ENCODE data around the gene LRRFIP2.
A peak's percentile ranks its signal among the peaks of the same experiment; 100 is the strongest.

Gene LRRFIP2

GRCh38 chr3:37094636-37095035 lies 79.7 kb downstream of the LRRFIP2 start:
- DNase-seq (ENCODE audit: low read depth in 1 of 2, low spot score in 1 of 2) = no peak
- in situ Hi-C loops (cut with HindIII; ENCODE audit: low pct_unique_long_range_greater_than_20kb, low sequenced_read_pairs) = no loop called here
- no peak for TF ChIP-seq JUND (IDR thresholded peaks at IDR 0.05; ENCODE audit: low read depth)

- no peak for DNase-seq (ENCODE audit: low read depth in 1 of 2, low spot score in 1 of 2)
- no peak for TF ChIP-seq JUND (IDR thresholded peaks at IDR 0.05; ENCODE audit: low read depth)
- in situ Hi-C loops (cut with HindIII; ENCODE audit: low pct_unique_long_range_greater_than_20kb, low sequenced_read_pairs) = no loop called here
Measured at GRCh38 chr3:37093481-37093880, 80.9 kb downstream of the LRRFIP2 start.

GRCh38 chr3:37092484-37092883 lies 81.9 kb downstream of the LRRFIP2 start:
- TF ChIP-seq JUND (IDR thresholded peaks at IDR 0.05; ENCODE audit: low read depth) = no peak
- no peak for DNase-seq (ENCODE audit: low read depth in 1 of 2, low spot score in 1 of 2)
- in situ Hi-C loops (cut with HindIII; ENCODE audit: low pct_unique_long_range_greater_than_20kb, low sequenced_read_pairs) = no loop called here

- in situ Hi-C loops (cut with HindIII; ENCODE audit: low pct_unique_long_range_greater_than_20kb, low sequenced_read_pairs) = no loop called here
- no peak for DNase-seq (ENCODE audit: low read depth in 1 of 2, low spot score in 1 of 2)
- TF ChIP-seq JUND (IDR thresholded peaks at IDR 0.05; ENCODE audit: low read depth) = no peak
Measured at GRCh38 chr3:37087870-37088269, 86.5 kb downstream of the LRRFIP2 start.

- in situ Hi-C loops (cut with HindIII; ENCODE audit: low pct_unique_long_range_greater_than_20kb, low sequenced_read_pairs) = no loop called here
- TF ChIP-seq JUND (IDR thresholded peaks at IDR 0.05; ENCODE audit: low read depth) = no peak
Measured at GRCh38 chr3:37086918-37087317, 87.5 kb downstream of the LRRFIP2 start.

GRCh38 chr3:37082317-37082716 lies 92.1 kb downstream of the LRRFIP2 start:
- in situ Hi-C loops (cut with HindIII; ENCODE audit: low pct_unique_long_range_greater_than_20kb, low sequenced_read_pairs) = no loop called here
- DNase-seq (ENCODE audit: low read depth in 1 of 2, low spot score in 1 of 2) = peak in 1 of 2 experiments; percentile 22
- peak; percentile 26; the same call in 1 of the 2 replicates for TF ChIP-seq JUND (IDR thresholded peaks at IDR 0.05; ENCODE audit: low read depth)

More at GRCh38 chr3:37086918-37087317, 87.5 kb downstream of the LRRFIP2 start:
- DNase-seq (ENCODE audit: low read depth in 1 of 2, low spot score in 1 of 2) = no peak

- no peak for TF ChIP-seq JUND (IDR thresholded peaks at IDR 0.05; ENCODE audit: low read depth)
- in situ Hi-C loops (cut with HindIII; ENCODE audit: low pct_unique_long_range_greater_than_20kb, low sequenced_read_pairs) = no loop called here
- DNase-seq (ENCODE audit: low read depth in 1 of 2, low spot score in 1 of 2) = no peak
Measured at GRCh38 chr3:37075955-37076354, 98.4 kb downstream of the LRRFIP2 start.

- DNase-seq (ENCODE audit: low read depth in 1 of 2, low spot score in 1 of 2) = no peak
- in situ Hi-C loops (cut with HindIII; ENCODE audit: low pct_unique_long_range_greater_than_20kb, low sequenced_read_pairs) = no loop called here
- TF ChIP-seq JUND (IDR thresholded peaks at IDR 0.05; ENCODE audit: low read depth) = no peak
Measured at GRCh38 chr3:37074178-37074577, 100.2 kb downstream of the LRRFIP2 start.

GRCh38 chr3:37072892-37073291 lies 101.5 kb downstream of the LRRFIP2 start:
- TF ChIP-seq JUND (IDR thresholded peaks at IDR 0.05; ENCODE audit: low read depth) = no peak
- peak in 1 of 2 experiments; percentile 84 for DNase-seq (ENCODE audit: low read depth in 1 of 2, low spot score in 1 of 2)
- in situ Hi-C loops (cut with HindIII; ENCODE audit: low pct_unique_long_range_greater_than_20kb, low sequenced_read_pairs) = no loop called here

- in situ Hi-C loops (cut with HindIII; ENCODE audit: low pct_unique_long_range_greater_than_20kb, low sequenced_read_pairs) = no loop called here
- no peak; the same call in 1 of the 2 replicates for TF ChIP-seq JUND (IDR thresholded peaks at IDR 0.05; ENCODE audit: low read depth)
- DNase-seq (ENCODE audit: low read depth in 1 of 2, low spot score in 1 of 2) = no peak
Measured at GRCh38 chr3:37071921-37072320, 102.5 kb downstream of the LRRFIP2 start.

- in situ Hi-C loops (cut with HindIII; ENCODE audit: low pct_unique_long_range_greater_than_20kb, low sequenced_read_pairs) = no loop called here
- DNase-seq (ENCODE audit: low read depth in 1 of 2, low spot score in 1 of 2) = no peak
- TF ChIP-seq JUND (IDR thresholded peaks at IDR 0.05; ENCODE audit: low read depth) = no peak
Measured at GRCh38 chr3:37068031-37068430, 106.4 kb downstream of the LRRFIP2 start.

- in situ Hi-C loops (cut with HindIII; ENCODE audit: low pct_unique_long_range_greater_than_20kb, low sequenced_read_pairs) = no loop called here
- TF ChIP-seq JUND (IDR thresholded peaks at IDR 0.05; ENCODE audit: low read depth) = no peak
- DNase-seq (ENCODE audit: low read depth in 1 of 2, low spot score in 1 of 2) = no peak
Measured at GRCh38 chr3:37067577-37067976, 106.8 kb downstream of the LRRFIP2 start.

- no peak for DNase-seq (ENCODE audit: low read depth in 1 of 2, low spot score in 1 of 2)
- TF ChIP-seq JUND (IDR thresholded peaks at IDR 0.05; ENCODE audit: low read depth) = no peak
- in situ Hi-C loops (cut with HindIII; ENCODE audit: low pct_unique_long_range_greater_than_20kb, low sequenced_read_pairs) = no loop called here
Measured at GRCh38 chr3:37064747-37065146, 109.6 kb downstream of the LRRFIP2 start.

GRCh38 chr3:37058117-37058516 lies 116.3 kb downstream of the LRRFIP2 start:
- DNase-seq (ENCODE audit: low read depth in 1 of 2, low spot score in 1 of 2) = no peak
- in situ Hi-C loops (cut with HindIII; ENCODE audit: low pct_unique_long_range_greater_than_20kb, low sequenced_read_pairs) = no loop called here
- no peak for TF ChIP-seq JUND (IDR thresholded peaks at IDR 0.05; ENCODE audit: low read depth)
